Amniotic stem cell (primary cell): ENCODE measurements around the gene CDK3.

Experiments used
- DNase-seq: peaks from one replicate; lab custom pipeline; 2025; lab: John Stamatoyannopoulos, UW

CDK3 gene

GRCh38 chr17:76014100-76014924 is 13.7 kb downstream of the CDK3 start:
- DNase-seq: no peak

- DNase-seq: no peak
These were observed 14.2 kb downstream of the CDK3 start for GRCh38 chr17:76014925-76015261.

GRCh38 chr17:76017481-76018339 is 17.1 kb downstream of the CDK3 start:
- no peak for DNase-seq

GRCh38 chr17:76018340-76018680 is 17.7 kb downstream of the CDK3 start:
- DNase-seq: no peak

GRCh38 chr17:76018801-76019200 is 18.1 kb downstream of the CDK3 start:
- DNase-seq: no peak

GRCh38 chr17:76019833-76020467 is 19.3 kb downstream of the CDK3 start:
- no peak for DNase-seq

- no peak for DNase-seq
These were observed 21.6 kb downstream of the CDK3 start for GRCh38 chr17:76022285-76022684.

- no peak for DNase-seq
These were observed 22.6 kb downstream of the CDK3 start for GRCh38 chr17:76022973-76023899.

- no peak for DNase-seq
These were observed 23.2 kb downstream of the CDK3 start for GRCh38 chr17:76023900-76024237.

- no peak for DNase-seq
These were observed 23.7 kb downstream of the CDK3 start for GRCh38 chr17:76024353-76024752.

GRCh38 chr17:76025294-76025693 is 24.6 kb downstream of the CDK3 start:
- DNase-seq: no peak

GRCh38 chr17:76026714-76027158 is 26.1 kb downstream of the CDK3 start:
- DNase-seq: no peak

GRCh38 chr17:76027159-76027839 is 26.6 kb downstream of the CDK3 start, which contains the start of gene EVPL:
EVPL (minus strand) TSS chr17:76027306; CDS start chr17:76027198, 108 bp downstream.
- DNase-seq: no peak

GRCh38 chr17:76032073-76032779 is 31.6 kb downstream of the CDK3 start:
- DNase-seq: no peak

- no peak for DNase-seq
These were observed 32.1 kb downstream of the CDK3 start for GRCh38 chr17:76032780-76033108.

GRCh38 chr17:76033139-76033538 is 32.5 kb downstream of the CDK3 start:
- no peak for DNase-seq

GRCh38 chr17:76034428-76035350 is 34.0 kb downstream of the CDK3 start:
- no peak for DNase-seq

- DNase-seq: no peak
These were observed 36.0 kb downstream of the CDK3 start for GRCh38 chr17:76036497-76037261.

GRCh38 chr17:76038050-76038449 is 37.4 kb downstream of the CDK3 start:
- no peak for DNase-seq
